Epidermal melanocyte (primary cell): ENCODE results near the gene MPP7.
A peak's percentile ranks its signal among the peaks of the same experiment; 100 is the strongest.
"Not testable (repeated sequence)": the region's sequence is repeated elsewhere in the genome, so short reads cannot be mapped to it uniquely, and the experiment has no call there.

Source experiments
- DNase-seq: peaks from one replicate; pipeline ENCODE4 v3.0.0; 2011; ENCODE audit warnings: low spot score; ENCODE audit not compliant: insufficient read length

MPP7 gene

DNA sequence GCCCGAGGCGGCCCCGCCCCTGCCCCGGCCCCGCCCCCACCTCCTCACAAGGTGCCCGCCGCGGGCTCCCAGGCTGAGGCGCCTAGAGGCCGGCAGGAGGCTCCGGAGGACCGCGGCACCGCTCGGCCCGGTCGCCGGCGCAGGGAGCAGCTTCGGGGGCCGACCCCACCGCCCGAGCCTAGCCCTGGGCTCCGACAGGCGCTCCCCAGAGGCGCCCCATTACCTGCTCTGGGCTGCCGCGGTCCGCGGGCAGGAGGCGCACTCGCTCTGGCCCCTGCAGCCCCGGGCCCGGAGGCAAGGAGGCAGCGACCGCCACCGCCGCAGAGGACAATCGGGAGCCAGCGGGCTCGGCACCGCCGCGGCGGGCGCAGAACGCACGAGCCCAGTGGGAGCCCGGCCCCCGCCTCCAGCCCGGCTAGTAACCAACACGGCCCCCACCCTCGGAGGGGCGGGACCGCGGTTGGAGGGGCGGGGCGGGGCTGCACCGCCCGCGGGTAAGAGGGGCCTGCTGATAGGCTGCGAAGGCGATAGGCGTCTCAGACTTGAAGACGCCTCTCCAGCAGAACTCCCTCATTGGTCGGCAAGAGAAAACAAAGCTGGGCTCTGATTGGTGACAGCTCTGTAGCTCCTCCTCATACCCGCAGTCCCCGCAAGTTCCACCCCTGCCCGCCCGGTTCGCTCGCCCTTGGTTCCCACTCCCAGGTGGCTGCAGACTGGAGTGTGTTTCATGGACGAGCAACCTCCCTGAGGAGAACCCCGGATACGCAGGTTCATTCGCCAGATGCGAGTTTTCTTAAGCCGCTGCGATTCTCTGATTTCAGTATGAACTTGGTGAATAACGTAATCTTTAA lies at the start of gene MPP7:
TSS of gene MPP7 (minus strand) at position 427 of the 851 bp plus-strand sequence. CDS start 64,460 bp downstream, outside the sequence.
- peak; percentile 97 for DNase-seq

GRCh38 chr10:28349892-28350291 lies 47.0 kb upstream of the MPP7 start:
- DNase-seq, result no peak

DNA sequence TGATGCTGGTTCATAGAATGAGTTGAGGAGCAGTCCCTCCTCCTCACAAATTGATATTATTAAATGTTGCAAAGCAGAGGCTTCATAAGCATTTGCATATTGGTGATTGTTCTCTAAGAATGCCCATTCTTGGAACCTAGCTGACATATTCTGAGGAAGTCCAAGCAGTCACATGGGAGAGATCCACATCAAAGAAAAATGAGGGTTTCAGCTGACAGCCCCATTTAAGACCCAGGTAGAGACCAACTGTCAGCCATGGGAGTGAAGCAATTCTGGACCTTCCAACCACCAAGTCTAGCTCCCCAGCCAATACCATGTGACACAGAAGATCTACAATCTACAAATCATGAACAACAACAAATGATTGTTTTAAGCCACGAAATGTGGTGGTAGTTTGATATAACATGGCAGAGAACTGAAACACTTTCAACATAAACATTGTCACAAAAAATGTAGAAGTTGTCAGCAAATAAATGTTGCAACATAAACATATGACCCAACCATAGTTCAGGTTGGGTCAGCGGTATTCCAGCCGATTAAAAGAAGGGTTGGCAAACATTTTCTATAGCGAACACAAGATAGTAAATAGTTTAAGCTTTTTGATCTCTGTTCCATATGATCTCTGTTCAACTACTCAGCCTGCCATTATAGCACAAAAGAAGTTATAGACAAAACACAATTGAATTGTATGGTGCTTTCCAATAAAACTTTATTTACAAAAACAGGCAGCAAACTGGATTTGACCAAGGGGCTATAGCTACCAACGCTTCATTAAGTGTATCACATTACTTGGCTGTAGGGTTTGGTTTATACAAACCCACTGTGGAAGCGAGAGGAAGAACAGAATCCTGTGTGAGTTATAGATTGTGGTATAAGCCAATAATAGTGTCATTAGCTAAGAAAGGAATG lies 41.4 kb upstream of the MPP7 start:
- DNase-seq, result no peak

- no peak for DNase-seq
These were observed 40.4 kb upstream of the MPP7 start for GRCh38 chr10:28343252-28343651.

GRCh38 chr10:28341679-28342078 lies 38.8 kb upstream of the MPP7 start:
- not testable (repeated sequence) for DNase-seq

DNA sequence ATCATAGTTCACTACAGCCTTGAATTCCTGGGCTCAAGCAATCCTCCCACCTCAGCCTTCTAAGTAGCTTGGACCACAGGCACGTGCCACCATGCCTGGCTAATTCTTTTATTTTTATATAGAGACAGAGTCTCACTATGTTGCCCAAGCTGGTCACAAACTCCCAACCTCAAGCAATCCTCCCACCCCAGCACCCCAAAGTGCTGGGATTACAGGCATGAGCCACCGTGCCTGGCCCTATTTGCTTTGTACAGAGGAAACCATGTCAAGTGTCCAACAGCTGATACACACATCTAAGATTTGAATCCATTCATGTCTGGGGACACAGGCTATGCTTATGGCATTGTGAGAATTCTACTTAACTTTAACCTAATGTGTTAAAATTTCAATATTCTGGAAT lies 29.9 kb upstream of the MPP7 start:
- DNase-seq, result no peak

DNA sequence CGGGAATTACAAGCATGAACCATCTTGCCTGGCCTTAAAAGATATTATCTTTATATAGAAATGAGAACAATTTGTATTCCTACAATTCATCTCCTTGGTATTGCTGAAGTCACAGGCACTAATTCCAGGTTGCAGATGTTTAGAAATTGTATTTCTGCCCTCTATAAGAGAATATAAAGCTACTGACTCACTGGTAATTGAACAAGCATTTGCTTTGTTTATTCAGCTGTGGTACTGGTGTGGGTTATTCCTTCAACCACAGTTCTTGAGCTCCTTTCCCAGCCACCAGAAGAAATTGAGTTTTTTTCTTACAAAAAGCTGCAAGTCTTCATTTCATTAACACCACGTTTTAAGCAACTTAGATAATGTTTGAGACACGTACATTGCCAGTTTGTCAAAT lies 29.0 kb upstream of the MPP7 start:
- DNase-seq, result peak; percentile 45

DNA sequence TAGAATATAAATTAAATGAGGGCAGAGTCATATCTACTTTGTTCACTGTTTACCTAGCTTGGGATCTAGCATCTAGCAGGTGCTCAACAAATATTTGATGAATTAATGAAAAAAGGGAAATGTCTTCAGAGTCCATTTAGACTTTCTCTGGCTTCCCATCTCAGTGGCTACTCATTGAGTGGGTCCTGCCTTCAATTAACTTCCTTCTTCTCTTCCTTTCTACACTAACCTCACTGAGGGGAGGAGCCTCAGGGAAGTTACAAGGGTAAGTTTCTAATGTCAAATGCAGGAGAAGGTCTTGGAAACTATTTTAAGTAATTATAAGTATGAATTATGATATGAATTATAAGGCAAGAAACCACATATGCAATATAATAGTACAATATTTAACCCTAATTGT lies 28.2 kb upstream of the MPP7 start:
- DNase-seq, result no peak

GRCh38 chr10:28328346-28328745 lies 25.5 kb upstream of the MPP7 start:
- DNase-seq, result no peak

DNA sequence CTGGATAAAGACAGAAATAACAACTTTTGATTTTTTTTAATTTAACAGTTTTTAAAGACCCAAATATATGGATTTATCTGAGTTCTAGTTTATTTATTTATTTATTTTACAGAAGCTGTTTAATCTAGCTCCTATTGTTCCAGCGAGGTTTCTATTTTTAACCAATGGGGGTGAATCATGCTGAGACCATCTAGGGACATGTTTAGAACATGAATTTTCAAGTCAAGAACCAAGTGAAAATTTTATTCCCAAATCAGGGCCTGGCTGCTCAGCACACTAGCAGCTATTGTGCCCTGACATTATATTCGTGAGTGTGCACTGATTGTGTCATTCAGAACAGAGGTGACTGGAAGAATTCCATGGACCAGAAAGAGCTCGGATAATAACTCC lies 24.6 kb upstream of the MPP7 start:
- no peak for DNase-seq

- no peak for DNase-seq
These were observed 23.9 kb upstream of the MPP7 start for GRCh38 chr10:28326516-28327490.

- no peak for DNase-seq
These were observed 17.9 kb upstream of the MPP7 start for GRCh38 chr10:28320799-28321198.

- no peak for DNase-seq
These were observed 17.2 kb upstream of the MPP7 start for GRCh38 chr10:28320090-28320489.

DNA sequence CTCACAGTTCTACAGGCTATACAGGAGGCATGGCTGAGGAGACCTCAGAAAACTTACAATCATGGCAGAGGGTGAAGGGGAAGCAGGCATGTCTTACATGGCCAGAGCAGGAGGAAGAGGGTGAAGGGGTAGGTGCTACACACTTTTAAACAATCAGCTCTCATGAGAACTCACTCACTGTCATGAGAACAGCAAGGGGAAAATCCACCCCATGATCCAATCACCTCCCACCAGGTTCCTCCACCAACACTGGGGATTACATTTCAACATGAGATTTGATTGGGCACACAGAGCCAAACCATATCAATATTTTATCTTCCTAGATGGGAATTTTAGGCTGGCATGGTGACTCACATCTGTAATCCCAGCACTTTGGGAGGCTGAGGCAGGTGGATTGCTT lies 16.2 kb upstream of the MPP7 start:
- not testable (repeated sequence) for DNase-seq

- no peak for DNase-seq
These were observed 15.8 kb upstream of the MPP7 start for GRCh38 chr10:28318626-28319025.

DNA sequence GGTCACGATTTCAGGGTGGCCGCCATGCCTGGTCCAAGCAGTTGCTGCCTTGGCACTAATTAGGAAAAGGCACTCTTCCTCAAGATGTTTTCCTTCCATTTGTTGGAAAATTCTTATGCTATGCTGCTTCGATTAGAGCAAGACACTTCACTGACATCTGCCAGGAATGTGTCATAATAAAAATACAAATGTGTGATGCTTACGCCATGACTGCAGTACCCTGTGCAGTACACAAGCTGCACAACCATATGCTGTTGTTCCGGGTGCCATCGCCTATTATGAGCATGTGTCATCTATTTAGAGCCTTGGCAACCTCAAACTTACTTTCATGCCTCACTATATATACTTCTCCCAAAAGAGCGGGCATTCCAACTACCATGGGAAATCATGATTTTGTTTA lies 14.9 kb upstream of the MPP7 start:
- no peak for DNase-seq

GRCh38 chr10:28316696-28317095 lies 13.8 kb upstream of the MPP7 start:
- no peak for DNase-seq

DNA sequence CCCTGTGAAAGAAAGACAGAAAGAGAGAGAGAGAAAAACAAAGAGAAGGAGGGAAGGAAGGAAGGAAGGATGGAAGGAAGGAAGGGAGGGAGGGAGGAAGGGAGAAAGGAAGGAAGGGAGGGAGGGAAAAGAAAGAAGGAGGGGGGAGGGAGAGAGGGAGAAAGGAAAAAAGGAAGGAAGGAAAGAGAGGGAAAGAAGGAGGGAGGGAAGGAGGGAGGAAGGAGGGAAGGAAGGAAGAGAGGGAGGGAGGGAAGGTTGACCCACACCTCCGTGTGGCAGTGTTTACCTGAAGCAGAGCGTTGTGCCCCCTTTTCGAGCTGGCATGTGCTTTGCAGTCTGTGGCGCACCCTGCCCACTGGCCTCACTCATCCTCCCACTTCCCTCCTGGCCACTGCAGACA lies 12.3 kb upstream of the MPP7 start:
- DNase-seq, result no peak

- no peak for DNase-seq
These were observed 11.3 kb upstream of the MPP7 start for GRCh38 chr10:28314211-28314610.

DNA sequence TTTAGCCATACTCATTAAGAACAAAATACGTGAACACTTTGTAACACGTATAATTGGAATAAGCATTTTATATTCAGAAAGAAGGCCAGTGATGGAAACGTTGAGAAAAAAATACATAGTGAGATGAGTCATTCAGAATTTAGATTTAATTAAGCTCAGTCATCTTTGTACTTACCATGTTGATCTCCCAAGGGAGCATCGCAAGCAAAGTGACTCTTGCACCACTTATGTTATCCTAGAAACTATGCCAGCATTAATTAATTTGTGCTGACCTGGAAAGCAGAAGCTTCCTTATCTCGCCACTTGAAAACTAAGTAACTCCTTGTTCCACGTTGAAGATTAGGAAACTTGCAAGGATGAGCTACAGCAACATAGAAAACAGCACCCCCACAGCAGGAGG lies 9.7 kb upstream of the MPP7 start:
- DNase-seq, result no peak

GRCh38 chr10:28311104-28311503 lies 8.2 kb upstream of the MPP7 start:
- no peak for DNase-seq
